Measurements from ENCODE around the gene TRIOBP. TPM values are rescaled to one million over a fixed set of nuclear protein-coding genes. Genes with fewer than 3 reads are reported as not detected.

The TRIOBP gene
- total RNA-seq, 1 donor from 2014 or later, result 40.3 TPM

DNA sequence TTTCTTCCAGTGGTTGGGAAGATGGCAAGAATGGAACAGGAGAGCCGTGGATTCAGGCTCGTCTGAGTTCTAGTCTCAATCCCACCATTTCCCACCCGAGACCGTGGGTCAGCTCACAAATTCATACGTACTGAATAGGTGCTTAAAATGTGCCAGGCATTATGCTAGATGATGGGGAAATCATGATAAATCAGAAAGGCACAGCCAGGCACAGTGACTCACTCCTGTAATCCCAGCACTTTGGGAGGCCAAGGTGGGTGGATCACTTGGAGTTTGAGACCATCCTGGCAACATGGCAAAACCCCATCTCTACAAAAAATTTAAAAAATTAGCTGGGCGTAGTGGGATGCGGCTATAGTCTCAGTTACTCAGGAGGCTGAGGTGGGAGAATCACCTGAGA, 7.1 kb downstream of the TRIOBP start:
- H3K36me3 ChIP-seq (ENCODE audit: control insufficient read depth, insufficient read depth, low read length), result no peaks in the 10 kb centered on the region
- TF ChIP-seq, protein P1, sequence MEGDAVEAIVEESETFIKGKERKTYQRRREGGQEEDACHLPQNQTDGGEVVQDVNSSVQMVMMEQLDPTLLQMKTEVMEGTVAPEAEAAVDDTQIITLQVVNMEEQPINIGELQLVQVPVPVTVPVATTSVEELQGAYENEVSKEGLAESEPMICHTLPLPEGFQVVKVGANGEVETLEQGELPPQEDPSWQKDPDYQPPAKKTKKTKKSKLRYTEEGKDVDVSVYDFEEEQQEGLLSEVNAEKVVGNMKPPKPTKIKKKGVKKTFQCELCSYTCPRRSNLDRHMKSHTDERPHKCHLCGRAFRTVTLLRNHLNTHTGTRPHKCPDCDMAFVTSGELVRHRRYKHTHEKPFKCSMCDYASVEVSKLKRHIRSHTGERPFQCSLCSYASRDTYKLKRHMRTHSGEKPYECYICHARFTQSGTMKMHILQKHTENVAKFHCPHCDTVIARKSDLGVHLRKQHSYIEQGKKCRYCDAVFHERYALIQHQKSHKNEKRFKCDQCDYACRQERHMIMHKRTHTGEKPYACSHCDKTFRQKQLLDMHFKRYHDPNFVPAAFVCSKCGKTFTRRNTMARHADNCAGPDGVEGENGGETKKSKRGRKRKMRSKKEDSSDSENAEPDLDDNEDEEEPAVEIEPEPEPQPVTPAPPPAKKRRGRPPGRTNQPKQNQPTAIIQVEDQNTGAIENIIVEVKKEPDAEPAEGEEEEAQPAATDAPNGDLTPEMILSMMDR (IDR thresholded peaks at IDR 0.05; ENCODE audit: insufficient read depth, low read length, severe bottlenecking), result no peak
- DNase-seq (ENCODE audit: low read depth) (no peak), FAIRE-seq (no peak)
- no peaks in the 10 kb centered on the region for H3K27me3 ChIP-seq (ENCODE audit: control insufficient read depth, insufficient read depth, low read length)
- H3K4me3 ChIP-seq (ENCODE audit: low read depth, low read length), result no peak overlapping the region

DNA sequence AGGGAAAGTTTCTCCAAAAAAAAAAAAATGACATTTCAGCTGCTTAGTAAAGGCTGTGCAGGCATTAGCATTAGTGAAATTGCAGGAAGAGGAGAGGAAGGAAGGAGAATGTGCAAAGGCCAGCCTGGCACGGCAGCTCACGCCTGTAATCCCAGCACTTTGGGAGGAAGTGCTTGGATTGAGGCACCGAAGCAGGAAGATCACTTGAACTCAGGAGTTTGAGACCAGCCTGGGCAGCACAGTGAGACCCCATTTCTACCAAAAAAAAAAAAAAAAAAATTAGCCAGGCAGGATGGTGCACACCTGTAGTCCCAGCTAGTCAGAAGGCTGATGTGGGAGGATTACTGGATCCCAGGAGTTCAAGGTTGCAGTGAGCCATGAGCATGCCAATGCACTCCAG, 7.8 kb downstream of the TRIOBP start:
- no peaks in the 10 kb centered on the region for H3K36me3 ChIP-seq (ENCODE audit: control insufficient read depth, insufficient read depth, low read length)

DNA sequence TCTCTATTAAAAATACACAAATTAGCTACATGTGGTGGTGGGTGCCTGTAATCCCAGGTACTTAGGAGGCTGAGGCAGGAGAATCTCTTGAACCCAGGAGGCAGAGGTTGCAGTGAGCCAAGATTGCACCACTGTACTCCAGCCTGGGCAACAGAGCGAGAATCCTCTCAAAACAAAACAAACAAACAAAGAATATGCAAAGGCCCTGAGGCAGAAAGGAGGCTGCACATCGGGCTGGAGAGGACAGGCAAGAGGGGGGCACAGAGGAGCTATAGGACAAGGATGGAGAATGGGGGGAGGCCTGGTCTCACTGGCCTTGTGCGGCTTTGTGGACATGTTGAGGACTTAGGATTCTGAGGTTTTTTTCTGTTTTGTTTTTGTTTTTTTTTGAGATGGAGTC, 8.4 kb downstream of the TRIOBP start:
- Histone ChIP-seq H3K4me3 (ENCODE audit: low read depth, low read length) (no peak overlapping the region), H3K36me3 (ENCODE audit: control insufficient read depth, insufficient read depth, low read length) (no peaks in the 10 kb centered on the region), H3K27me3 (ENCODE audit: control insufficient read depth, insufficient read depth, low read length) (no peaks in the 10 kb centered on the region)
- DNase-seq (ENCODE audit: low read depth) (no peak), FAIRE-seq (no peak)
- TF ChIP-seq, protein P1 (IDR thresholded peaks at IDR 0.05; ENCODE audit: insufficient read depth, low read length, severe bottlenecking), result no peak

More for the DNA sequence above, 7.8 kb downstream of the TRIOBP start:
- Histone ChIP-seq H3K4me3 (ENCODE audit: low read depth, low read length) (no peak overlapping the region), H3K27me3 (ENCODE audit: control insufficient read depth, insufficient read depth, low read length) (no peaks in the 10 kb centered on the region)
- TF ChIP-seq, protein P1 (IDR thresholded peaks at IDR 0.05; ENCODE audit: insufficient read depth, low read length, severe bottlenecking), result no peak
- DNase-seq (ENCODE audit: low read depth), result no peak
- FAIRE-seq, result no peak

DNA sequence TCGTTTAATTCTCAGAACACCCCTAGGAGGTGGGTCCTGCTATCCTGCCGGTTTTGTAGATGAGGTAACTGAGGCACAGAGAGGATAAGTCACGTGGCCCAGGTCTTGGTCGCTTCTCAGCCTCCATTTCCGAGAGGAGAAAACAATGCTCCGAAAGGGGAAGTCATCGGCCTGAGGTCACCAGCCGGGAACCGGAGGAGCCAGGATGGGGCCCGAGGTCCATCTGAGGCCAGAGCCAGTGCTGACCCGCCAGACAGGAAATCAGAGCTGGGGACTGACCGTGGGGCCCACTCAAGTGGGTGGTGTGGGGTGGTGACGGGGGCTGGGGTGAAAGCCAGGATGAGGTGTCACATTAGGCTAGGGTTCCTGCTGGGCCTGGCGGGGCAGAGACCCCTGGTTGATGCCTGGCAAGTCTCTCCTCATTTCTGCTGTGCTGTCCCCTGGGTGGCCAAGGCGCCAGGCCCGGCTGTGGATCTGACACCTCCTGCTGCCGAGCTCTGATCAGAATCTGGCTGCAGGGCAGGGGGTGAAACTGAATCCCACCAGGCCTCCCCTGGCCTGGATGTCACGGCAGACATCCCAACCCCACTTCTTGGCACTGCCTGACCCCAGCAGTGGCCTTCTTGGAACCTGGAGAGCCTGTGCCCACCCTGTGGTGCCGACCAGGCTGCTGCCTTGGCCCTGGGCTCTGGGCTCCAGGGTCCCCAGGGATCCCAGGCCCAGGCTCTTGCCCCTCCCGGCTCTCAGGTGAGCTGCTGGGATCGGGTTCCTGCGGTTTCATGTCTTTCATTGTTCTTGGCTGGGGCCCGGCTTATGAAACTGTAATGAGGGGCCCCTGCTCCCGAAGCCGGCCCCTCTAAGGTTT, 12.0 kb downstream of the TRIOBP start:
- DNase-seq (ENCODE audit: low read depth), result no peak
- Histone ChIP-seq H3K36me3 (ENCODE audit: control insufficient read depth, insufficient read depth, low read length) (no peaks in the 10 kb centered on the region), H3K27me3 (ENCODE audit: control insufficient read depth, insufficient read depth, low read length) (no peaks in the 10 kb centered on the region), H3K4me3 (ENCODE audit: low read depth, low read length) (no peak overlapping the region)
- TF ChIP-seq, protein P1 (IDR thresholded peaks at IDR 0.05; ENCODE audit: insufficient read depth, low read length, severe bottlenecking), result no peak
- FAIRE-seq, result no peak

DNA sequence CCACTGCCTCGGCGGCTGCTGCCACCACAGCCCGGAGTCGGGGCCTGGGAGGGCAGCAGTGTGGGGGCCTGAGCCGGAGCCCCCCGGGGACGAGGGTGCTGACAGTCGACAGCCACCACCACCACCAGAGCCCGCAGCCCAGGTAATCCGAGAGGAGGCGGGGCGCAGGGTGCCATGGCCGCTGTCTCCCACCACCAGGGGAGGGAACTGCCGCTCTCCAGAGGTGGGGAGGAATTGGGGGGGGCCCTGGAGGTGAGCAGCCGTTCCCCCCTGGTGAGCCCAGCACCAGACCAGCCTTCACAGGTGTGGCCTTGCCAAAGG, 12.6 kb downstream of the TRIOBP start:
- TF ChIP-seq, protein P1 (IDR thresholded peaks at IDR 0.05; ENCODE audit: insufficient read depth, low read length, severe bottlenecking), result no peak
- no peak for FAIRE-seq
- H3K27me3 ChIP-seq (ENCODE audit: control insufficient read depth, insufficient read depth, low read length), result no peaks in the 10 kb centered on the region
- no peak for DNase-seq (ENCODE audit: low read depth)
- no peaks in the 10 kb centered on the region for H3K36me3 ChIP-seq (ENCODE audit: control insufficient read depth, insufficient read depth, low read length)
- H3K4me3 ChIP-seq (ENCODE audit: low read depth, low read length), result no peak overlapping the region

DNA sequence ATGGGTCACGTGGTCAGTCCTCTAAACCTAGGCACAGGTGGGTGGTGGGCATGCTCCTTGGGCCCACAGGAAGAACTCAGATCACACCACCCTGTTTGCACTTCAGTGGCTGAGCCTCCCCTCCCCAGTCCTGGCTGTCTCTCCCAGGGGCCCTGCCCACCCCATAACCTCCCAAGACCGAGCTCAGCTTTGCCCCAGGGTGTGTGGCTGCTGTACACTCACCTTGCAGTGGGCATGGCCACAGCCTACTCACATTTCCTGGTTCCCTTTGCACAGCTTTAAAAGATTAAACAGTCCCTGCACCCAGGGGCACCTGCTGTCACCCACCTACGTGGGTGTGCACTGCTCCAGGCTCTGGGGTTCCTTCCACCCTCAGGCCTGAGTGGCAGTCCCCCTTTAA, 13.8 kb downstream of the TRIOBP start:
- Histone ChIP-seq H3K4me3 (ENCODE audit: low read depth, low read length) (no peak overlapping the region), H3K27me3 (ENCODE audit: control insufficient read depth, insufficient read depth, low read length) (no peaks in the 10 kb centered on the region), H3K36me3 (ENCODE audit: control insufficient read depth, insufficient read depth, low read length) (no peaks in the 10 kb centered on the region)
- FAIRE-seq (no peak), DNase-seq (ENCODE audit: low read depth) (no peak)
- TF ChIP-seq, protein P1 (IDR thresholded peaks at IDR 0.05; ENCODE audit: insufficient read depth, low read length, severe bottlenecking), result no peak

All from bronchial epithelial cell (primary cell).